Measurements from ENCODE around the gene ZNF311.

DNA sequence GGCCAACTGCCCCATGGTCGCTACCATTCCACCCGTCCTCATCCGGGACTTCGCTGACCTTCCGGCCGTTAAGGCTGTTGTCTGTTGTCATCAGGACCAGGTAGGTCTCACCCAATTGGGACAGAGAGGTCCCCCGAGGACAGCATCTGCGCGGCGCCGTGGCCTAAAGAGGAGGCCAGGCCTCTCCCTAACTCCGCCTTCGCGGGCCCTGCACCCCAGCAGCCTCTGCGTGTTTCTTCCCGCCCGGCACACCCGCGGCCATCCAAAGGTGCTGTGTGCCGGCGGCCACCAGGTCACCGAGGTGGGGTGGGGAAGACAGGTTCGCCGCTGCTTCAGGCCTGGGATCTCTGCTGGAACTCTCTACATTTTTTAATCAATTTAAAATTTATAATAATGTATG lies 30.8 kb upstream of the ZNF311 start:
- no peak for TF ChIP-seq POLR2A (IDR thresholded peaks at IDR 0.05)
- TF ChIP-seq, protein P1, sequence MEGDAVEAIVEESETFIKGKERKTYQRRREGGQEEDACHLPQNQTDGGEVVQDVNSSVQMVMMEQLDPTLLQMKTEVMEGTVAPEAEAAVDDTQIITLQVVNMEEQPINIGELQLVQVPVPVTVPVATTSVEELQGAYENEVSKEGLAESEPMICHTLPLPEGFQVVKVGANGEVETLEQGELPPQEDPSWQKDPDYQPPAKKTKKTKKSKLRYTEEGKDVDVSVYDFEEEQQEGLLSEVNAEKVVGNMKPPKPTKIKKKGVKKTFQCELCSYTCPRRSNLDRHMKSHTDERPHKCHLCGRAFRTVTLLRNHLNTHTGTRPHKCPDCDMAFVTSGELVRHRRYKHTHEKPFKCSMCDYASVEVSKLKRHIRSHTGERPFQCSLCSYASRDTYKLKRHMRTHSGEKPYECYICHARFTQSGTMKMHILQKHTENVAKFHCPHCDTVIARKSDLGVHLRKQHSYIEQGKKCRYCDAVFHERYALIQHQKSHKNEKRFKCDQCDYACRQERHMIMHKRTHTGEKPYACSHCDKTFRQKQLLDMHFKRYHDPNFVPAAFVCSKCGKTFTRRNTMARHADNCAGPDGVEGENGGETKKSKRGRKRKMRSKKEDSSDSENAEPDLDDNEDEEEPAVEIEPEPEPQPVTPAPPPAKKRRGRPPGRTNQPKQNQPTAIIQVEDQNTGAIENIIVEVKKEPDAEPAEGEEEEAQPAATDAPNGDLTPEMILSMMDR (IDR thresholded peaks at IDR 0.05) = no peak
